HG03103 (cell line): Measurements from ENCODE around the gene RAB2B.
"Not testable (repeated sequence)": the region's sequence is repeated elsewhere in the genome, so short reads cannot be mapped to it uniquely, and the experiment has no call there.

Source experiments
- ATAC-seq: cut with Tn5 transposase; IDR thresholded peaks from one replicate; pipeline ENCODE4 v1.9.1; 2021; ENCODE audit warnings: low read depth; ENCODE audit not compliant: unreplicated experiment

Gene RAB2B

GRCh38 chr14:21494902-21495762 is 18.4 kb upstream of the RAB2B start:
- no peak for ATAC-seq

- no peak for ATAC-seq
Measured at GRCh38 chr14:21486640-21487087, 9.9 kb upstream of the RAB2B start.

- peak; percentile 31 for ATAC-seq
Measured at GRCh38 chr14:21476523-21476924, 235 bp downstream of the RAB2B start.

GRCh38 chr14:21475767-21476522 is 814 bp downstream of the RAB2B start:
- ATAC-seq = no peak

- no peak for ATAC-seq
Measured at GRCh38 chr14:21467616-21468015, 9.1 kb downstream of the RAB2B start.

- ATAC-seq = peak; percentile 96
Measured at GRCh38 chr14:21455912-21456667, 20.7 kb downstream of the RAB2B start, which contains the start of gene CHD8. Gene CHD8 (minus strand): TSS chr14:21456123. CDS start chr14:21431643, 24,480 bp downstream.

- peak; percentile 6 for ATAC-seq
Measured at GRCh38 chr14:21455592-21455911, 21.2 kb downstream of the RAB2B start.

GRCh38 chr14:21454843-21455544 is 21.8 kb downstream of the RAB2B start:
- ATAC-seq = no peak

GRCh38 chr14:21449899-21450216 is 26.9 kb downstream of the RAB2B start:
- ATAC-seq = no peak

GRCh38 chr14:21442657-21443056 is 34.1 kb downstream of the RAB2B start:
- not testable (repeated sequence) for ATAC-seq

GRCh38 chr14:21440859-21441258 is 35.9 kb downstream of the RAB2B start:
- ATAC-seq = no peak

GRCh38 chr14:21437063-21437901 is 39.5 kb downstream of the RAB2B start:
- ATAC-seq = peak; percentile 98

- peak; percentile 9 for ATAC-seq
Measured at GRCh38 chr14:21436567-21437062, 40.1 kb downstream of the RAB2B start.

GRCh38 chr14:21431126-21431525 is 45.6 kb downstream of the RAB2B start:
- no peak for ATAC-seq

- no peak for ATAC-seq
Measured at GRCh38 chr14:21428930-21429329, 47.8 kb downstream of the RAB2B start.

- ATAC-seq = no peak
Measured at GRCh38 chr14:21426692-21427091, 50.1 kb downstream of the RAB2B start.

- ATAC-seq = no peak
Measured at GRCh38 chr14:21419528-21419927, 57.2 kb downstream of the RAB2B start.

GRCh38 chr14:21415329-21415728 is 61.4 kb downstream of the RAB2B start:
- ATAC-seq = no peak

- no peak for ATAC-seq
Measured at GRCh38 chr14:21414137-21414631, 62.6 kb downstream of the RAB2B start.
